SK-N-SH (cell line): ENCODE results near the gene POLR1C.

ENCODE experiments used
- EP300 ChIP-seq, 2 experiments: IDR thresholded peaks; 2 replicates each; pipeline versions ENCODE4 v1.4.0 to v1.6.1; 2012; ENCODE audit warnings: borderline replicate concordance in 1 of 2, low read depth in 1 of 2, low read length in 1 of 2
- FOXJ3 ChIP-seq: sonication (generic); formaldehyde crosslinking; IDR thresholded peaks from 2 replicates; pipeline ENCODE4 v1.5.1; 2020; ENCODE audit warnings: mild to moderate bottlenecking, missing genetic modification reagents
- GATA2 ChIP-seq: sonication (generic); formaldehyde crosslinking; IDR thresholded peaks from 2 replicates; pipeline ENCODE4 v1.5.0; 2020; ENCODE audit warnings: mild to moderate bottlenecking, missing genetic modification reagents
- JUND ChIP-seq: IDR thresholded peaks from 2 replicates; pipeline ENCODE4 v1.4.0; 2012
- MAX ChIP-seq: IDR thresholded peaks from 2 replicates; pipeline ENCODE4 v1.4.0; 2012; ENCODE audit warnings: low read depth
- NRF1 ChIP-seq: IDR thresholded peaks from 2 replicates; pipeline ENCODE4 v1.6.1; 2012; ENCODE audit warnings: low read depth, mild to moderate bottlenecking, low read length
- RCOR1 ChIP-seq: fragments of 150-350 bp; IDR thresholded peaks from 2 replicates; pipeline ENCODE4 v1.6.1; 2017; ENCODE audit warnings: antibody characterized with exemption, low read length
- SMC3 ChIP-seq: IDR thresholded peaks from 2 replicates; pipeline ENCODE4 v1.6.1; 2012; ENCODE audit warnings: low read depth, low read length, improper control_type of control experiment
- TF ChIP-seq, protein P1 (sequence below): fragments of 200-600 bp; sonication (generic); IDR thresholded peaks from 2 replicates; pipeline ENCODE4 v1.6.1; 2017; ENCODE audit warnings: antibody characterized with exemption, mild to moderate bottlenecking, moderate library complexity

DNA sequence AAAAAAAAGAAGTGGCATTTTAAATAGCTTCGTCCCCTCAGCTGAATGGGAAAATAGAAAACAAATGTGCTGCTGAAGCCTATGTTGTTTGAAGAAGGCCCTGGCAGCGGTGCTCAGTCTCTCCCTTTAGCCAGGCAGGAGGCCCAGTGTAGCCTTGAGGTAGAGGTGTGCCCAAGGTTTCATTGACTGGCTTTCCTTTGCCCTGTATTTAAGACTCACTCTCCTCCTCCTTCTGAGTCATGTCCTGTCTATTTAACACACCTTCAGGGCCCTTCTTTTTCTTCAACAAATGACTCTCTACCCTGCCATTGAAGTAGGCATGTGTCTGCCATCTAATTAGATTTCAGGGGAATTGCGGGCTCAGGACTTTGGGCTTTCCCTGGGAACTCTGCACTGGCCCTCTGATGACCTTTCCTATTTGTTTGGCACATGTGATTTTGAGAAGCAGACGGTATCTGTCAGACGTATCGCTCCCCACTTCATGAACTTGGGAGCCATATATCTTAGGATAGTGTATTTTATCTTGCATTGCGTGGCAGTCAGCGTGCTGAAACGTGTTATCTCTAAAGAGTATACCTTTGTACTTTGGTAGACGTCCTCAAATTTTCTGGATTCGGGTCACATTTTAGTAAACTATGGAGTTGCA lies 35.2 kb upstream of the POLR1C start:
- TF ChIP-seq EP300 (IDR thresholded peaks at IDR 0.05; ENCODE audit: borderline replicate concordance in 1 of 2, low read depth in 1 of 2, low read length in 1 of 2) (no peak), RCOR1 (no peak), NRF1 (no peak), MAX (no peak), FOXJ3 (CRISPR knock-in tag) (no peak), GATA2 (CRISPR knock-in tag) (no peak), JUND (no peak), SMC3 (no peak)
- TF ChIP-seq, protein P1, sequence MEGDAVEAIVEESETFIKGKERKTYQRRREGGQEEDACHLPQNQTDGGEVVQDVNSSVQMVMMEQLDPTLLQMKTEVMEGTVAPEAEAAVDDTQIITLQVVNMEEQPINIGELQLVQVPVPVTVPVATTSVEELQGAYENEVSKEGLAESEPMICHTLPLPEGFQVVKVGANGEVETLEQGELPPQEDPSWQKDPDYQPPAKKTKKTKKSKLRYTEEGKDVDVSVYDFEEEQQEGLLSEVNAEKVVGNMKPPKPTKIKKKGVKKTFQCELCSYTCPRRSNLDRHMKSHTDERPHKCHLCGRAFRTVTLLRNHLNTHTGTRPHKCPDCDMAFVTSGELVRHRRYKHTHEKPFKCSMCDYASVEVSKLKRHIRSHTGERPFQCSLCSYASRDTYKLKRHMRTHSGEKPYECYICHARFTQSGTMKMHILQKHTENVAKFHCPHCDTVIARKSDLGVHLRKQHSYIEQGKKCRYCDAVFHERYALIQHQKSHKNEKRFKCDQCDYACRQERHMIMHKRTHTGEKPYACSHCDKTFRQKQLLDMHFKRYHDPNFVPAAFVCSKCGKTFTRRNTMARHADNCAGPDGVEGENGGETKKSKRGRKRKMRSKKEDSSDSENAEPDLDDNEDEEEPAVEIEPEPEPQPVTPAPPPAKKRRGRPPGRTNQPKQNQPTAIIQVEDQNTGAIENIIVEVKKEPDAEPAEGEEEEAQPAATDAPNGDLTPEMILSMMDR, result no peak
